Measurements from ENCODE around the gene MALRD1.

Gene MALRD1

DNA sequence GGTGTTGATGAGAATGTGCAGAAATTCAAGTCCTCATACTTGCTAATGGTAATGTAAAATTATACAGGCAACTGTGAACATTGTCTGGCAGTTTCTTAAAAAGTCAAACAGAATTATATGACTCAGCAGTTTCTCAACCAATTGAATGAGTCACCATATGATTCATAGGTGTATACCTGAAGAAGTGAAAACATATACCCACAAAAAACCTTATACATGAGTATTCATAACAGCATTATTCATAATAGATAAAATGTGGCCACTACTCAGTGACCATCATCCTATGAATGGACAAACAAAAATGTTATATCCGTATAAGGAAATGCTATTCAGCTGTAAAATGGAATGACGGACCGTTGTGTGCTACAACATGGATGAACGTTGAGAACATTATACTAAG lies 253.5 kb downstream of the MALRD1 start:
- DNase-seq (ENCODE audit: extremely low spot score): no peak
- TF ChIP-seq NFRKB (IDR thresholded peaks at IDR 0.05) (no peak), SUZ12 (IDR thresholded peaks at IDR 0.05) (no peak), ARNT (IDR thresholded peaks at IDR 0.05) (no peak), SP1 (IDR thresholded peaks at IDR 0.05) (no peak), FOXA1 (IDR thresholded peaks at IDR 0.05) (no peak), ELF4 (IDR thresholded peaks at IDR 0.05) (no peak), FOXM1 (IDR thresholded peaks at IDR 0.05; ENCODE audit: borderline replicate concordance) (no peak), FOXK2 (IDR thresholded peaks at IDR 0.05) (no peak), TARDBP (IDR thresholded peaks at IDR 0.05) (no peak), L3MBTL2 (conservative IDR thresholded peaks at IDR 0.05) (no peak), HDGF (IDR thresholded peaks at IDR 0.05; ENCODE audit: borderline replicate concordance) (no peak), BHLHE40 (IDR thresholded peaks at IDR 0.05; ENCODE audit: borderline replicate concordance) (no peak), LEF1 (IDR thresholded peaks at IDR 0.05; ENCODE audit: borderline replicate concordance) (no peak), CTBP1 (IDR thresholded peaks at IDR 0.05; ENCODE audit: borderline replicate concordance) (no peak), ZNF384 (IDR thresholded peaks at IDR 0.05) (no peak)
- TF ChIP-seq, protein P1, sequence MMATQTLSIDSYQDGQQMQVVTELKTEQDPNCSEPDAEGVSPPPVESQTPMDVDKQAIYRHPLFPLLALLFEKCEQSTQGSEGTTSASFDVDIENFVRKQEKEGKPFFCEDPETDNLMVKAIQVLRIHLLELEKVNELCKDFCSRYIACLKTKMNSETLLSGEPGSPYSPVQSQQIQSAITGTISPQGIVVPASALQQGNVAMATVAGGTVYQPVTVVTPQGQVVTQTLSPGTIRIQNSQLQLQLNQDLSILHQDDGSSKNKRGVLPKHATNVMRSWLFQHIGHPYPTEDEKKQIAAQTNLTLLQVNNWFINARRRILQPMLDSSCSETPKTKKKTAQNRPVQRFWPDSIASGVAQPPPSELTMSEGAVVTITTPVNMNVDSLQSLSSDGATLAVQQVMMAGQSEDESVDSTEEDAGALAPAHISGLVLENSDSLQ (IDR thresholded peaks at IDR 0.05): no peak
- POLR2A ChIA-PET: no interaction called here
- CTCF ChIA-PET: no interaction called here

DNA sequence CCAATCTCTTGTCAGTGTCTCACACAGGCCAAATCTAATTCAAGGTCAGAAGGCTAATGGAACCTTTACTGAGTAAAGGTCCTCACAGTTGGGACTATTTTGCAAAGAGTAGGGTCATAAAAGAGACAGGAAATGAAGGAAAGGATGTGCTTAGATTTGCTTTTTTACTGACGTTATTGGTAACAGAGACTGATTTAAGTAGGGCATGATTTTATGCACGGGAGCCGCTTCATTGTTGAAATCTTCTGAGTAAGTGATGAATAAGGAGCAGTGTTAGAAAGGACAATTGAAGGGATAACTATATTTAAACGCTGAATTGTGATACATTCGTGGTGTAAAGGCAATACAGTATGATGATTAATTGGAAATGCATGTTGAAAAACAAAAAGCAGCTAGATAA lies 261.5 kb downstream of the MALRD1 start:
- CTCF ChIA-PET: no interaction called here
- POLR2A ChIA-PET: no interaction called here
- DNase-seq (ENCODE audit: extremely low spot score): no peak
- TF ChIP-seq, protein P1 (IDR thresholded peaks at IDR 0.05): no peak
- TF ChIP-seq CTBP1 (IDR thresholded peaks at IDR 0.05; ENCODE audit: borderline replicate concordance) (no peak), NFRKB (IDR thresholded peaks at IDR 0.05) (no peak), BHLHE40 (IDR thresholded peaks at IDR 0.05; ENCODE audit: borderline replicate concordance) (no peak), SUZ12 (IDR thresholded peaks at IDR 0.05) (no peak), TARDBP (IDR thresholded peaks at IDR 0.05) (no peak), FOXM1 (IDR thresholded peaks at IDR 0.05; ENCODE audit: borderline replicate concordance) (no peak), FOXK2 (IDR thresholded peaks at IDR 0.05) (no peak), L3MBTL2 (conservative IDR thresholded peaks at IDR 0.05) (no peak), FOXA1 (IDR thresholded peaks at IDR 0.05) (no peak), ARNT (IDR thresholded peaks at IDR 0.05) (no peak)

DNA sequence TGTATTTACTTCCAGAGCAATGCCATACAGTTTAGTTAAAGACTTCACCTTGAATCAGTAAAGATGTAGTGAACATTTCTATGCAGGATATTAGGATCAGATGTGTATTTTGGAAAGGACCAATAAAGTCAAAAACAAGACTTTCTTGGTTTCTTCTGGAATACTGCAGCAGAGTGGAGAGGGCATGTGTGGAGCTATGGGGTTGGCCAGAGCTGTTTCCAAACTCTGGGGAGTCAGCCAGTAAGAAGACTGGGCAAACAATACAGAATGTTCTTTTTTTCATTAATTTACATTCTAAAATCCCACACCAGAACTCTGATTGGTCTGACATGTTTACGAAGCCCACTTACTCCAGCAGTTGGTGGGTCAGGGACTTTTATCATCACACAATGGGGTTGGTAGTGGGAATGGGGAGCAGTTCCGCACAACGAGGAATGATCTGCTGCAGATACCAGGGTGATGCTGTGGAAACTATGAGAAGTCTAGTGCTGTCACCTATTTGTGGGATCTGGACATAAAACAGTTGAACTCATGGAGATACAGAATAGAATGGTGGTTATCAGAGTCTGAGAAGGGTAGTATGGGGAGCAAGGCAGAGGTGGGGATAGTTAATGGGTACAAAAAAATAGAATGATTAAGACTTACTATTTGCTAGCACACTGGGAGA lies 267.7 kb downstream of the MALRD1 start:
- TF ChIP-seq L3MBTL2 (conservative IDR thresholded peaks at IDR 0.05) (no peak), CTBP1 (IDR thresholded peaks at IDR 0.05; ENCODE audit: borderline replicate concordance) (no peak), BHLHE40 (IDR thresholded peaks at IDR 0.05; ENCODE audit: borderline replicate concordance) (no peak)
- ChIA-PET CTCF (no interaction called here), POLR2A (no interaction called here)
- DNase-seq (ENCODE audit: extremely low spot score): no peak

- ChIA-PET POLR2A (no interaction called here), CTCF (no interaction called here)
- TF ChIP-seq HDGF (IDR thresholded peaks at IDR 0.05; ENCODE audit: borderline replicate concordance): no peak
- no peak for TF ChIP-seq LEF1 (IDR thresholded peaks at IDR 0.05; ENCODE audit: borderline replicate concordance)
- no peak for TF ChIP-seq FOXK2 (IDR thresholded peaks at IDR 0.05)
- no peak for TF ChIP-seq TARDBP (IDR thresholded peaks at IDR 0.05)
- TF ChIP-seq BHLHE40 (IDR thresholded peaks at IDR 0.05; ENCODE audit: borderline replicate concordance): no peak
- TF ChIP-seq CTBP1 (IDR thresholded peaks at IDR 0.05; ENCODE audit: borderline replicate concordance): no peak
- no peak for TF ChIP-seq ELF4 (IDR thresholded peaks at IDR 0.05)
- no peak for TF ChIP-seq ARNT (IDR thresholded peaks at IDR 0.05)
- TF ChIP-seq, protein P1 (IDR thresholded peaks at IDR 0.05): no peak
- TF ChIP-seq ZNF384 (IDR thresholded peaks at IDR 0.05): no peak
- no peak for TF ChIP-seq NFRKB (IDR thresholded peaks at IDR 0.05)
- TF ChIP-seq SP1 (IDR thresholded peaks at IDR 0.05): no peak
- TF ChIP-seq L3MBTL2 (conservative IDR thresholded peaks at IDR 0.05): no peak
- TF ChIP-seq FOXA1 (IDR thresholded peaks at IDR 0.05): no peak
These were observed 269.4 kb downstream of the MALRD1 start for GRCh38 chr10:19317952-19318351.

DNA sequence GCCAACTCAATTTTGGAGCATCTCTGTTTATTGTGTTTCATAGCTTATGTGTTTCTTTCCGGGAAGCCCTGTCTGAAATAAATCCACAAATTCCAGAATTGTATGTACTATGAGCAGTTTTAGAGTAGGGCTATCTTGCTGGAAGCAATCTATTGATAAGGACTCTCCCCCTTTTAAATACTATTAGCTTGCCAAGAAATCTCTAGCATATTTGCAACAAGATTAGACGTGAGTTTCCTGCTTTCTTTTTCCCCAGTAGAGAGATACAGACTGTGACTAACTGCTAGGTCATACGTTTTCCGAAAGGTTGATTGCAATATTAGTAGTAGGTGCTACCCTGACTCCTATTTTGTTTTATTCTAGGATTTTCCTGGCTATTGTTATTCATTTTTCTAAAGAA lies 277.0 kb downstream of the MALRD1 start:
- no peak for TF ChIP-seq FOXM1 (IDR thresholded peaks at IDR 0.05; ENCODE audit: borderline replicate concordance)
- TF ChIP-seq NFRKB (IDR thresholded peaks at IDR 0.05): no peak
- no peak for TF ChIP-seq L3MBTL2 (conservative IDR thresholded peaks at IDR 0.05)
- no peak for TF ChIP-seq FOXK2 (IDR thresholded peaks at IDR 0.05)
- no peak for TF ChIP-seq BHLHE40 (IDR thresholded peaks at IDR 0.05; ENCODE audit: borderline replicate concordance)
- TF ChIP-seq LEF1 (IDR thresholded peaks at IDR 0.05; ENCODE audit: borderline replicate concordance): no peak
- TF ChIP-seq SP1 (IDR thresholded peaks at IDR 0.05): no peak
- TF ChIP-seq HDGF (IDR thresholded peaks at IDR 0.05; ENCODE audit: borderline replicate concordance): no peak
- no peak for TF ChIP-seq ELF4 (IDR thresholded peaks at IDR 0.05)
- no peak for TF ChIP-seq CTBP1 (IDR thresholded peaks at IDR 0.05; ENCODE audit: borderline replicate concordance)
- TF ChIP-seq ZNF384 (IDR thresholded peaks at IDR 0.05): no peak
- TF ChIP-seq SUZ12 (IDR thresholded peaks at IDR 0.05): no peak
- TF ChIP-seq FOXA1 (IDR thresholded peaks at IDR 0.05): no peak
- CTCF ChIA-PET: no interaction called here
- POLR2A ChIA-PET: no interaction called here
- no peak for DNase-seq (ENCODE audit: extremely low spot score)

More at GRCh38 chr10:19317952-19318351, 269.4 kb downstream of the MALRD1 start:
- DNase-seq (ENCODE audit: extremely low spot score): no peak

GRCh38 chr10:19328582-19328981 lies 280.0 kb downstream of the MALRD1 start:
- CTCF ChIA-PET: no interaction called here

More at GRCh38 chr10:19328582-19328981, 280.0 kb downstream of the MALRD1 start:
- TF ChIP-seq BHLHE40 (IDR thresholded peaks at IDR 0.05; ENCODE audit: borderline replicate concordance): no peak
- TF ChIP-seq, protein P1 (IDR thresholded peaks at IDR 0.05): no peak
- TF ChIP-seq L3MBTL2 (conservative IDR thresholded peaks at IDR 0.05): no peak
- TF ChIP-seq LEF1 (IDR thresholded peaks at IDR 0.05; ENCODE audit: borderline replicate concordance): no peak
- TF ChIP-seq FOXK2 (IDR thresholded peaks at IDR 0.05): no peak
- TF ChIP-seq SUZ12 (IDR thresholded peaks at IDR 0.05): no peak
- TF ChIP-seq ZNF384 (IDR thresholded peaks at IDR 0.05): no peak
- TF ChIP-seq NFRKB (IDR thresholded peaks at IDR 0.05): no peak
- TF ChIP-seq FOXA1 (IDR thresholded peaks at IDR 0.05): no peak
- no peak for TF ChIP-seq ELF4 (IDR thresholded peaks at IDR 0.05)
- no peak for TF ChIP-seq HDGF (IDR thresholded peaks at IDR 0.05; ENCODE audit: borderline replicate concordance)
- TF ChIP-seq TARDBP (IDR thresholded peaks at IDR 0.05): no peak
- POLR2A ChIA-PET: no interaction called here
- no peak for DNase-seq (ENCODE audit: extremely low spot score)

All from HEK293T (cell line).